ENCODE results near the gene CPB2.

Gene CPB2

DNA sequence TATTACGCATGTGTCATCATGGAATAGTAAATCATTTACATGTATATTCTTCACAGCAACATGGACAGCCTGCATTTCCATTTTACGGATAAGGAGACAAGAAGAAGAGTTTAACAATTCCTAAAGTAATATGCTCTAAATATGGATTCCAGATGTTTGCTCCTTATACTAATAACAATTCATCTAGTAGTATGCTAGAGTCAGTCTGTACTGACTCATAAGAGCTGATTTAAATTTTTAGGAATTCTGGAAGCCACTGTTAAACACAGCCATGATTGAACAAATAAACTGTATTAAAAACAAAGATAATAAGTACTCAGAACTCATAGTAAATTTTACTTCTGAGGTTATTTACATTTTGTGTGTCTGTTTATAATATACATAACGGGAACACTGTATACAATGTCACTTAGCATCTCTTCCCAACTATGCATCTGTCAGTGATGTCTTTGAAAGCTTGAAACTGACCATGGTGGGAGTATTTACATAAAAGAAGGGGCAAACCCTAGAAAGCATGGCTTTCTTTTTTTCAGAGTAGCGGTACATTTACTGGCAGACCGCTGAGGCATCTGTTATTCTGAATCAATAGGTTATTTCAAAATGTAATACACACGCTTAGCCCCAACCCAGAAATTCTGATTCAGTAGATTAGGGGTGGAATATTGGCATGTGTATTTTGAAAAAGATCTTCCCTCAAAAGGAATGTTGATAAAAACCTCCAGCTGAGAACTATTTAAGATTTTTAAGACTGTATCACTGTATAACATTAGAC lies 65.2 kb downstream of the CPB2 start:
- H3K27me3 Mint-ChIP-seq (ENCODE audit: low read depth) = no peaks in the 10 kb centered on the region
- DNase-seq (ENCODE audit: low spot score) = no peak
- no peaks in the 10 kb centered on the region for H3K4me1 Mint-ChIP-seq (ENCODE audit: low read depth)
- H3K4me3 Mint-ChIP-seq = no peak overlapping the region
- H3K9me3 Mint-ChIP-seq = no peaks in the 10 kb centered on the region
- no peak overlapping the region for H3K27ac Mint-ChIP-seq
- H3K36me3 Mint-ChIP-seq (ENCODE audit: low read depth) = peaks cover 31% of the 10 kb centered on the region

DNA sequence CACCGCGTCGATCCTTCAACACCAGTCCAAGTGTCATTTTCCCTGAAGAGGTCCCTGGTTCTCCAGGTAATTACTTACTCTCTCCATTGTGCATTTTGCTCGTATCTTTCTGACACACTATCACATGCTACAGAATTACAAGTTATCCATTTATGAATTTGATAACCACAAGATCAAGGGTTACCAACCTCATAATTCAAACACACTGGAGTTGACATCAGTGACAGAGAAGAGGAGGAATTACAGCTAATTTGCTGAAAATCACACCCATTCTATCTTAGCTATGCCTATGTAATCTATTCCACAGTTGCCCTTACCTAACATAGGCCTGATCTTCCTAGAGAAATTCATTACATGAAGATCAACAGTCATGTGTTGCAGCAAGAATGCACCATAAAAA lies 66.5 kb downstream of the CPB2 start:
- Mint-ChIP-seq H3K4me1 (ENCODE audit: low read depth) (no peaks in the 10 kb centered on the region), H3K27ac (no peak overlapping the region), H3K27me3 (ENCODE audit: low read depth) (no peaks in the 10 kb centered on the region), H3K4me3 (no peak overlapping the region), H3K9me3 (no peaks in the 10 kb centered on the region), H3K36me3 (ENCODE audit: low read depth) (peaks cover 40% of the 10 kb centered on the region)
- DNase-seq (ENCODE audit: low spot score) = no peak

DNA sequence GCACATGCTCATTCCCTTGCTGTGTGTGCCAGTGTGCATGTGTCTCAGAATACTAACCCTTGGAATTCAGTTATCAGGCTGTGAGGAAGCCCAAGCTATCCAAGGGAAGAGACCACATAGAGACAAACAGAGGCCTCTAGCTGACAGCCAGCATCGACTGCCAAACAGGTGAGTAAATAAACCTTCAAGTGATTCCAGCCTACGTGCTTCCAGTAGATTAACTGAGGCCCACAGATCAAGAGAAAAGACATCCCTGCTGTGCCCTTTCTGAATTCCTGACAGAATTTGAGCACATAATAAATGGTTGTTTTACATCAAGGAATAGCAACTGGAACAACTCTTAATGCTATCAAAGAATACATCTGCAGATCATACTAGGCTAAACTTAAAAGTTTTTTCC lies 69.8 kb downstream of the CPB2 start:
- no peaks in the 10 kb centered on the region for H3K27me3 Mint-ChIP-seq (ENCODE audit: low read depth)
- no peak overlapping the region for H3K27ac Mint-ChIP-seq
- no peak overlapping the region for H3K4me3 Mint-ChIP-seq
- no peak for DNase-seq (ENCODE audit: low spot score)
- peaks cover 52% of the 10 kb centered on the region for H3K36me3 Mint-ChIP-seq (ENCODE audit: low read depth)
- peaks cover 17% of the 10 kb centered on the region for H3K9me3 Mint-ChIP-seq
- peaks cover 6% of the 10 kb centered on the region for H3K4me1 Mint-ChIP-seq (ENCODE audit: low read depth)

DNA sequence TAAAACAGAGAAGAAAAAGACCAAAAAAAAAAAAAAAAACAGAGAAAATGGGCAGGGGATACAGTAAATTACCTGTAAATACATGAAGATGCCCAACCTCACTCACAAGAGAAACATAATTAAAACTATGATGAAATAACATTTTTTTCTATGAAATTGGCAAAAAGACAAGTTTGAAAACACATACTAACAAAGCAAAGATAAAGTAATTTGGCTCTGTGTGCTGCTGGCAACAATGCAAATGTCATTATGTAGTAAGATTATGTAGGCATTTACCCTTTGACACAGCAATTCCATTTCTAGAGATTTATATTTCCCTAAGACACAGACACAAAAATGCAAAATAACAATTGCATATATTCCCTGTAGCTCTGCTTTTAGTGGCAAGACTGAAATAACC lies 72.5 kb downstream of the CPB2 start:
- Mint-ChIP-seq H3K27me3 (ENCODE audit: low read depth) (no peaks in the 10 kb centered on the region), H3K4me3 (no peak overlapping the region), H3K9me3 (peaks cover 20% of the 10 kb centered on the region), H3K36me3 (ENCODE audit: low read depth) (peaks cover 56% of the 10 kb centered on the region), H3K27ac (no peak overlapping the region), H3K4me1 (ENCODE audit: low read depth) (peaks cover 6% of the 10 kb centered on the region)
- no peak for DNase-seq (ENCODE audit: low spot score)

DNA sequence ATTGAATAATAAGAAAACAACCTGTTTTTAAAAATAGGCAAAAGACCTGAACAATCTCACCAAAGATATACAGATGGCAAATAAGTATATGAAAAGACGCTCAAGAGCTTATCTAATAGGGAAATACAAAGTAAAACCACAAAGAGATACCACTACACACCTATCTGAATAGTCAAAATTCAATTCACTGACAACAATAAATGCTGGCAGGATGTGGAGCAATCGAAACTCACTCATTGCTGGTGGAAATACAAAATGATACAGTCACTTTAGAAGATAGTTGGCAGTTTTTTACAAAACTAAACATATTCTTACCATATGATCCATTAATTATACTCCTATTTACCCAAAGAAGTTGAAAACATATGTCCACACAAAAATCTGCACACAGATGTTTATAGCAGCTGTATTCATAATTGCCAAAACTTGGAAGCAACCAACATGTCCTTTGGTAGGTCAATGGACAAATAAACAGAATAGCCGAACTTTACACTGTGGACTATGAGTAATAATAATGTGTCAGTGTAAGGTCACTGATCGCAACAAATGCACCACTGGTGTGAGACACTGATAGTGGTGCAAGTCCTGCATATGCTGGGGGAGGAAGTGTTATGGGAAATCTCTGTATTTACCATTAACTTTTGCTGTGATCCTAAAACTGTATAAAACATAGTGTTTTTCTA lies 73.1 kb downstream of the CPB2 start:
- Mint-ChIP-seq H3K4me3 (no peak overlapping the region), H3K36me3 (ENCODE audit: low read depth) (peaks cover 54% of the 10 kb centered on the region), H3K27ac (peak overlapping the region; percentile 38)

DNA sequence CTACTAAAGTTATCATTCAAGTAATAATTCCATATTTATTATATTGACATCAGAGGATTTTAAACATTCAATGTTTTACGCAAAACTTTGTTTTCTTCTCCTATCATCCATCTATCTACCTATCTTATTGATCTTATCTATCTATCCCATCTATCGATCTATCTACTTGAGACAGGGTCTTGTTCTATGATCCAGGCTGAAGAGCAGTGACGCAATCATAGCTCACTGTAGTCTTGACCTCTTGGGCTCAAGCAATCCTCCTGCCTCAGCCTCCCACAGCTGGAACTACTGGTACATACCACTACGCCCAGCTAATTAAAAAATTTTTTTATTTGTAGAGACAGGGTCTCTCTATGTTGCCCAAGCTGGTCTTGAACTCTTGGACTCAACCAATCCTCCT lies 79.7 kb downstream of the CPB2 start:
- Mint-ChIP-seq H3K4me1 (ENCODE audit: low read depth) (no peaks in the 10 kb centered on the region), H3K27ac (no peak overlapping the region), H3K36me3 (ENCODE audit: low read depth) (peaks cover 22% of the 10 kb centered on the region), H3K4me3 (no peak overlapping the region), H3K9me3 (peaks cover 4% of the 10 kb centered on the region), H3K27me3 (ENCODE audit: low read depth) (no peaks in the 10 kb centered on the region)
- DNase-seq (ENCODE audit: low spot score) = no peak

More for the DNA sequence above, 73.1 kb downstream of the CPB2 start:
- Mint-ChIP-seq H3K4me1 (ENCODE audit: low read depth) (peaks cover 6% of the 10 kb centered on the region), H3K27me3 (ENCODE audit: low read depth) (no peaks in the 10 kb centered on the region), H3K9me3 (peaks cover 20% of the 10 kb centered on the region)
- DNase-seq (ENCODE audit: low spot score) = no peak

DNA sequence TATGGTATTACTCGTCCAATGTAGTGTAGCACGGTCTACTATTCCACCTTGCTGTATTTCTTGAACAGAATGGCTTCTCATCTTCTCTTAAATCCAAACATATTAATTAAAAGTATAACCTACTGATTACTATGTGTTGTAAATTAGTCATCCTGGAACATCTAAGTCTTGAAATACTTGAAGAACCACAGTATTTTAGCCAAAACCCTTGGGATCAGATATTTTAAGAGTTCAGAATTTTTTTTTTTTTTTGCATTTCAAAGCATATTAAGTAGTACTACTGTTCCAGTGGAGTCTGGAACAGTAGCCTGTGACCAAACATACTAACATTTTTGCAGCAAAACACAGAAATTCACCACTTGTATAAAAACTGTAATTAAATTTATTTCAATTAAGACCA lies 82.4 kb downstream of the CPB2 start:
- Mint-ChIP-seq H3K4me3 (no peak overlapping the region), H3K27ac (no peak overlapping the region), H3K36me3 (ENCODE audit: low read depth) (peaks cover 12% of the 10 kb centered on the region), H3K9me3 (no peaks in the 10 kb centered on the region), H3K27me3 (ENCODE audit: low read depth) (no peaks in the 10 kb centered on the region), H3K4me1 (ENCODE audit: low read depth) (no peaks in the 10 kb centered on the region)
- no peak for DNase-seq (ENCODE audit: low spot score)

DNA sequence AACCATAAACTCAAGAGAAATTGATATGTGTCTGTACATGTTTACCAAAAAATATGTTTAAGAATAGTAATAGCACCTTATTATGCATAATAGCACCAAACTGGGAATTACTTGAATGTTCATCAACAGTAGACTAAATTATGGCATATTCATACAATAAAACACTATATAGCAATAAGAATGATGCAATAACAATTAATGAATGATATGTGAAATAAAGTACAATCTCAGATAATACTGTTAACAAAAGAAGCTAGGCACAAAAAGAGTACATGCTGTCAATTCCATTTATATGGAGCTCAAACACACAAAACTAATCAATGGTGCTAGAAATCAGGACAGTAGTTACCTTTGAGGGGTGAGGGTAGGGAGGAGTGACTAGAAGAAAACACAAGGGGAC lies 88.6 kb downstream of the CPB2 start:
- H3K36me3 Mint-ChIP-seq (ENCODE audit: low read depth) = peaks cover 25% of the 10 kb centered on the region
- H3K4me1 Mint-ChIP-seq (ENCODE audit: low read depth) = no peaks in the 10 kb centered on the region
- no peaks in the 10 kb centered on the region for H3K27me3 Mint-ChIP-seq (ENCODE audit: low read depth)
- no peak for DNase-seq (ENCODE audit: low spot score)
- no peak overlapping the region for H3K4me3 Mint-ChIP-seq
- H3K9me3 Mint-ChIP-seq = no peaks in the 10 kb centered on the region
- H3K27ac Mint-ChIP-seq = no peak overlapping the region

DNA sequence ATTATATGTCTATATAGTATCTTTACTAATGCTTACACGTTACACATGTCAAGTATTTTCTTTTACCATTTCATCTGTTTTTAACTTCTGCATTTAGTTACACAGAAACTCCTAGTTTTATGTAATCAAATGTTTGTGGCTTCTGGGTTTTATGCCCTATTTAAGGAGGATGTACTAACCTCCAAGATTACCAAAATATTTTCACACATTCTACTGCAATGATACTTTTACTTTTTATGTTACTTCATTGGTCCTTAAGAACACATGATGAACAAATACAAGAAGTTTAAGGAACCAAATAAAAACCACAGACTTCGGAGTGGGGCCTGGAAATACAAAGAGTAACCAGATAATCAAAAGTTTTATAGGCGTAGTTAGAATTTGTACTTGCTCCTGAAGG lies 89.5 kb downstream of the CPB2 start:
- no peaks in the 10 kb centered on the region for H3K4me1 Mint-ChIP-seq (ENCODE audit: low read depth)
- no peak overlapping the region for H3K27ac Mint-ChIP-seq
- no peaks in the 10 kb centered on the region for H3K27me3 Mint-ChIP-seq (ENCODE audit: low read depth)
- no peak for DNase-seq (ENCODE audit: low spot score)
- no peaks in the 10 kb centered on the region for H3K9me3 Mint-ChIP-seq
- H3K36me3 Mint-ChIP-seq (ENCODE audit: low read depth) = peaks cover 26% of the 10 kb centered on the region
- H3K4me3 Mint-ChIP-seq = no peak overlapping the region

DNA sequence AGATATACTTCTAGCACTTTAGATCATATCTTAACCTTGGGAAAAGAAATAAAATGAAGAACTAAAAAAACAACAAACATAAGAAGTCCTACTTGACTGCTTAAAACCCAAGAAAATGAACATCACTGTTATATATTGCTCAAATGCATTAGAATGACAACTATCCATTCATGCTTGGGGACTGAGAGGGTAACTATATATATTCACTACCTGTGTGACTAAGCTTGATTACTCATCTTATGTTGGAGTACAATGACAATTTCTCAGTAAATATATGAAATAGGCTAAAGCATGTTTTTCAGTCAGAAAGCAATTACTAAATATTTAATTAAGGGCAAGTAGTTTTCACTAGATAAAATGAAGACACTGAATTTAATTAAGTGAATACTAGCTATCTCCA lies 92.4 kb downstream of the CPB2 start:
- no peaks in the 10 kb centered on the region for H3K4me1 Mint-ChIP-seq (ENCODE audit: low read depth)
- H3K4me3 Mint-ChIP-seq = no peak overlapping the region
- H3K36me3 Mint-ChIP-seq (ENCODE audit: low read depth) = peaks cover 29% of the 10 kb centered on the region
- no peaks in the 10 kb centered on the region for H3K9me3 Mint-ChIP-seq
- no peak overlapping the region for H3K27ac Mint-ChIP-seq
- H3K27me3 Mint-ChIP-seq (ENCODE audit: low read depth) = no peaks in the 10 kb centered on the region
- DNase-seq (ENCODE audit: low spot score) = no peak

DNA sequence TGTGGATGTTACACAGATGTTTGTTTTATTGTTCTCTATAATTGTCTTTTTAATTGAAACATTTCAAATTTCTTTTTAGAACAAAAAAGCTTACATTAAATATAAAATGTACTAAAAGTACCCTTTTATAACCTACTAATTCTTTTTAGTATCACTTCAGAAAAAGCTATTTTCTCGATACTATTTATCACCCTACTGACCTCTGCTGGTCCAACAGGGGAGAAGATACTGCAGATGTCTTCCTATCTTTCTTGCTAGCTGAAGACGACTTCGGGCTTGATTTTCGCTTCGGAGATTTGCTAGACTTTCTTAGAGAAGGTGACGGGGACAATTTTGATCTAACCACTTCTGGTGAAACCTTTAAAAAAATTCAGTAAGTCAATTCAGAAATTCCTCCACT lies 94.7 kb downstream of the CPB2 start:
- DNase-seq (ENCODE audit: low spot score) = no peak
- Mint-ChIP-seq H3K27me3 (ENCODE audit: low read depth) (no peaks in the 10 kb centered on the region), H3K4me3 (no peak overlapping the region), H3K4me1 (ENCODE audit: low read depth) (no peaks in the 10 kb centered on the region), H3K9me3 (no peaks in the 10 kb centered on the region), H3K27ac (no peak overlapping the region), H3K36me3 (ENCODE audit: low read depth) (peaks cover 27% of the 10 kb centered on the region)

DNA sequence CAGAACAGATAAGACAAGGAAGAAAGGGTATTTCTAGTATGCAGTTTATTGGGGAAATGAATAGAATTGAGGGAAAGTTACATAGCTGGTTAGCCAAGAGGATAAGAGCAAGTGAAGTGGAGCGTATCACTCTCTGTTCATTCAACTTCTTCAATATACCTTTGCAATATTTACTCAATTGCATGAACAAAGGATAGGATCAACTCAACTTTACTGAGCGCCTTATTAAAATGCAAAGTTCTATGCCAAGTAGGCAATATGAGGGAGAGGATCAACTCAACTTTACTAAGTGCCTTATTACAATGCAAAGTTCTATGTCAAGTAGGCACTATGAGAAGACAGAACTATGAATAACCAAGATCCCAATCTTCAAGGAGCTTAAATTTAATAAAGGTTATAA lies 96.2 kb downstream of the CPB2 start:
- no peaks in the 10 kb centered on the region for H3K9me3 Mint-ChIP-seq
- no peak overlapping the region for H3K4me3 Mint-ChIP-seq
- DNase-seq (ENCODE audit: low spot score) = no peak
- no peaks in the 10 kb centered on the region for H3K4me1 Mint-ChIP-seq (ENCODE audit: low read depth)
- H3K27ac Mint-ChIP-seq = no peak overlapping the region
- no peaks in the 10 kb centered on the region for H3K27me3 Mint-ChIP-seq (ENCODE audit: low read depth)
- peaks cover 27% of the 10 kb centered on the region for H3K36me3 Mint-ChIP-seq (ENCODE audit: low read depth)

DNA sequence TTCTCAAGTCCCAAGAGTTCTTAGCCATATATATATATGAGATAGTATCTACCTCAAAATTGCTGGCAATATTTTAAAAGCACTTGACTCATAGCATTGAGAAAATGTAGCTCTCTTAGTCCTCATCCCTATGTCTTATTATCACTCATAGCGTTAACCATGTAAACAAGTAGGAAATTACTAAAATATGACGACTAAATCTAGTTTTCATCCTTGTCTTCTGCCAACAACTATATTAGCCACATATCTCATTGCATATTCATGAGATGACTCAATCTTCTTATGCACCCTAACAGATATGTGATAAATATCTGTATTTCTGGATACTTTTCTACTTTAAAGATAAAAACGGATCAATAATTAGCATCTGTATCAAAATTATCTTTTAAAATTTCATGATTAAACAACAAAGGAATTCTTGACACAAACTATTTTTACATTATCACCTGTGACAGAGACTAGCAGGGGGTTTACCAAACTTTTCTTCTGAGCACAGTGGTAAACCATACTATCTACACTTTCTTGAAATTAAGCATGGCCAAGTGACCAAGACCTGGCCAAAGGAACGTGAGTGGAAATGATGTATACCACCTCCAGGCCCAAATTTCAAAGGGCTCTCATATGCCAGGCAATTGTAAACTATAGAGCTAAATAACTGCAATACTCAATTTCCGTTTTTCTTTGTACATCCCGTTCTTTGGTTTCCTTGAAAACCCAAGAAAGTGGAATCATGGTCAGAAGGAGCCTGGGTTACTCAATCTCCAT lies 98.0 kb downstream of the CPB2 start:
- DNase-seq (ENCODE audit: low spot score) = no peak
- peaks cover 38% of the 10 kb centered on the region for H3K36me3 Mint-ChIP-seq (ENCODE audit: low read depth)

DNA sequence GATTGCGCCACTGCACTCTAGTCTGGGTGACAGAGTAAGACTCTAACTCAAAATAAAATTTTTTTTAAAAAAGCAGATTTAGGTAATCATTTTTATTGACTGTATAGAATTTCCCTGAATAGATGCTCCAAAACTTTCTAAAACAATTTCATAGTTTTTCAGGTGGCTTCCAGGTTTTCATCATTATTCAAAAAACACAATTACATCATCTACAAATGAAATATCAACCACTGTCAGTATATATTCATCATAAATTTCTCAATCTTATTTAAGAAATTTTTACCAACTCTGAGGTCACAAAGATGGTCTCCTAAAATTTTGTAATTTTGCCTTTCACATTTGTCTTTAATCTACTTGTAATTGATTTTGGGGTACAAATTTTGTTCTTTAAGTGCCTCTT lies 100.3 kb downstream of the CPB2 start:
- no peak overlapping the region for H3K27ac Mint-ChIP-seq

More for the DNA sequence above, 98.0 kb downstream of the CPB2 start:
- Mint-ChIP-seq H3K27ac (no peak overlapping the region), H3K4me3 (no peak overlapping the region), H3K4me1 (ENCODE audit: low read depth) (peaks cover 3% of the 10 kb centered on the region), H3K27me3 (ENCODE audit: low read depth) (no peaks in the 10 kb centered on the region), H3K9me3 (no peaks in the 10 kb centered on the region)

More for the DNA sequence above, 100.3 kb downstream of the CPB2 start:
- Mint-ChIP-seq H3K4me1 (ENCODE audit: low read depth) (peaks cover 3% of the 10 kb centered on the region), H3K27me3 (ENCODE audit: low read depth) (no peaks in the 10 kb centered on the region), H3K9me3 (no peaks in the 10 kb centered on the region), H3K4me3 (no peak overlapping the region), H3K36me3 (ENCODE audit: low read depth) (peaks cover 47% of the 10 kb centered on the region)
- DNase-seq (ENCODE audit: low spot score) = no peak

Measured in T-helper 2 cell treated with Interferon-gamma antibody and Interleukin-4, amounts not matched to agents 5 μg/mL and 100 μg/mL, for 36 hours (primary cell).